SJCRH30 (cell line): ENCODE measurements around the gene PDIA4. TPM values are rescaled to one million over a fixed set of nuclear protein-coding genes. Genes with fewer than 3 reads are reported as not detected.
"Not testable (repeated sequence)": the region's sequence is repeated elsewhere in the genome, so short reads cannot be mapped to it uniquely, and the experiment has no call there.

ENCODE experiments used
- DNase-seq, 2 experiments: peaks; one replicate each; pipeline ENCODE4 v3.0.0-alpha.2; 2015 to 2020
- H3K27ac ChIP-seq: fragments of 250-450 bp; sonication (Bioruptor Pico); 2 replicates; pipeline ENCODE4 v1.5.1; 2020; ENCODE audit warnings: mild to moderate bottlenecking, moderate library complexity
- H3K27me3 ChIP-seq: fragments of 250-450 bp; sonication (Bioruptor Pico); 2 replicates; pipeline ENCODE4 v1.5.1; 2020; ENCODE audit warnings: mild to moderate bottlenecking, moderate library complexity
- H3K36me3 ChIP-seq: fragments of 250-450 bp; sonication (Bioruptor Pico); 2 replicates; pipeline ENCODE4 v1.5.1; 2020; ENCODE audit warnings: mild to moderate bottlenecking, moderate library complexity
- H3K4me1 ChIP-seq: fragments of 250-450 bp; sonication (Bioruptor Pico); 2 replicates; pipeline ENCODE4 v1.5.1; 2020; ENCODE audit warnings: mild to moderate bottlenecking, moderate library complexity
- H3K4me3 ChIP-seq: fragments of 250-450 bp; sonication (Bioruptor Pico); 2 replicates; pipeline ENCODE4 v1.5.1; 2020; ENCODE audit warnings: mild to moderate bottlenecking, moderate library complexity
- H3K9me3 ChIP-seq: fragments of 250-450 bp; sonication (Bioruptor Pico); replicated peaks from 2 replicates; pipeline ENCODE4 v1.5.1; 2020; ENCODE audit warnings: mild to moderate bottlenecking, moderate library complexity
- total RNA-seq: library from RNA; depleted of rRNA; stranded (reverse); fragments of >200 nt; shearing (Covaris generic); gene quantifications from 2 replicates; pipeline ENCODE4 v1.2.3, GENCODE V29; 2014

PDIA4 gene
- total RNA-seq, 1 experiment from 2014 or later, result 222 TPM

DNA sequence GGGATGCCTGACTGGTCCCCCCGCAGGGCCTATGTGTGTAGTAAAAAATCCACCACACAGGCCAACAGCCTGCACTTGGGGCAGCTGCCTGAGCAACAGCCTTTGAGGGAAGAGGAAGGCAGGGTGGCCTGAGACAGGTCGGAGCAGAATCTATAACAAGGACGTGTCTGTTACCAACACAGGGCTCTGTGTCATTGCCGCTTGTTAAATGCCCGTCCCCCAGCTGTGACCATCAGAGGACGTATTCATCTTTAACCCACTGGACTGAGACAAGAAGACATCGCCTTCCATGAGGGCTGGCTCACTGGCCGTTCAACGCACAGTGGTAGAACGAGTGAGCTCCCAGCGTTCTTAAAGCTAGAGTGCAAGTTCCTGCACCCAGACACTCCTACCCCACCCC, 7.8 kb downstream of the PDIA4 start:
- no peak overlapping the region for H3K4me3 ChIP-seq
- H3K27me3 ChIP-seq, result no peaks in the 10 kb centered on the region
- no peaks in the 10 kb centered on the region for H3K9me3 ChIP-seq
- H3K36me3 ChIP-seq, result peaks cover 41% of the 10 kb centered on the region
- DNase-seq, result no peak
- no peaks in the 10 kb centered on the region; the same call in 1 of the 2 replicates for H3K4me1 ChIP-seq
- no peak overlapping the region for H3K27ac ChIP-seq

DNA sequence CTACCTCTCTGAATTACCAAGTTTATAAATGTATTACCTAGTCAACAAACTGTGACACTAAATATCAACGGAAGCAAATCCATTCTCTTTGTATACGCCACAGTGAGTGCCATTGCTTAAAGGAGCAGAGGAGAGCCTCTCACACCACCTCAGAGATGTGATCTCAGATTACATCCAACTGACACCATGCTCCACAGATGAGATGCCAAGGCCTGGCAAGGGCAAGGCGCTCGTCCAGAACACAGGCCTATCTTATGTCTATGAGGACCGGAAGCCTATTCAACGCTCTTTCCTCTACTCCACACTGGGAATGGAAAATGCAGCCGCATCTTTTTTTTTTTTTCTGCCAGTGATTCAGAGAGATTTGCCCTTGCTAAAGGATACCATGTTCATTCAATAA, 11.4 kb downstream of the PDIA4 start:
- no peak overlapping the region for H3K4me3 ChIP-seq
- DNase-seq, result no peak
- H3K36me3 ChIP-seq, result peaks cover 69% of the 10 kb centered on the region

DNA sequence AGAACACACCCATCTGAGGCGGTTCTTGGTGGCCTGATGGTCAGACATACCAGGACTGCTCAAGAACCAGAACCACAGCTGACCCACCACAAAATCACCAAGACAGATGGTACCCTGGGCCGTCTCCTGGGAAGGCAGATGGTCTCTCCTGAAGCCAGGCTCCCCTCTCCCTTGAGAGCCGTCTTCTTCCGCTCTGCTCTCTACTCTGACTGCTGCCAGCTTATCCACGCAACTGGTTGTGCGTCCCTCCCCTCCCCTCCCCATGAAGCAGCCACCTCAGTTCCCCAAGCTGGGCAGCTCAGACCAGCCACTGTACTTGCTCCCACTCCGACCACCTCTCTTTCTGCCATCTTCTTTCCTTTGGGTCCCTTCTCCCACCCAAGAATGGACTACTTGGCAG, 14.0 kb downstream of the PDIA4 start:
- peaks cover 76% of the 10 kb centered on the region for H3K36me3 ChIP-seq
- H3K4me3 ChIP-seq, result no peak overlapping the region
- H3K4me1 ChIP-seq, result no peaks in the 10 kb centered on the region; the same call in 1 of the 2 replicates
- H3K27me3 ChIP-seq, result no peaks in the 10 kb centered on the region
- no peak for DNase-seq
- no peaks in the 10 kb centered on the region for H3K9me3 ChIP-seq
- no peak overlapping the region for H3K27ac ChIP-seq

More for the DNA sequence above, 11.4 kb downstream of the PDIA4 start:
- no peak overlapping the region for H3K27ac ChIP-seq
- no peaks in the 10 kb centered on the region for H3K9me3 ChIP-seq
- H3K27me3 ChIP-seq, result no peaks in the 10 kb centered on the region
- H3K4me1 ChIP-seq, result no peaks in the 10 kb centered on the region; the same call in 1 of the 2 replicates

GRCh38 chr7:149013876-149014275, 14.4 kb downstream of the PDIA4 start:
- no peaks in the 10 kb centered on the region for H3K27me3 ChIP-seq
- peaks cover 76% of the 10 kb centered on the region for H3K36me3 ChIP-seq
- no peaks in the 10 kb centered on the region; the same call in 1 of the 2 replicates for H3K4me1 ChIP-seq
- H3K9me3 ChIP-seq, result no peaks in the 10 kb centered on the region
- DNase-seq, result no peak
- no peak overlapping the region for H3K4me3 ChIP-seq
- H3K27ac ChIP-seq, result no peak overlapping the region

- H3K4me3 ChIP-seq, H3K4me1 ChIP-seq, H3K27ac ChIP-seq, DNase-seq, H3K27me3 ChIP-seq, H3K9me3 ChIP-seq: not testable (repeated sequence)
- peaks cover 77% of the 10 kb centered on the region for H3K36me3 ChIP-seq
These were observed 15.6 kb downstream of the PDIA4 start for GRCh38 chr7:149012730-149013129.

DNA sequence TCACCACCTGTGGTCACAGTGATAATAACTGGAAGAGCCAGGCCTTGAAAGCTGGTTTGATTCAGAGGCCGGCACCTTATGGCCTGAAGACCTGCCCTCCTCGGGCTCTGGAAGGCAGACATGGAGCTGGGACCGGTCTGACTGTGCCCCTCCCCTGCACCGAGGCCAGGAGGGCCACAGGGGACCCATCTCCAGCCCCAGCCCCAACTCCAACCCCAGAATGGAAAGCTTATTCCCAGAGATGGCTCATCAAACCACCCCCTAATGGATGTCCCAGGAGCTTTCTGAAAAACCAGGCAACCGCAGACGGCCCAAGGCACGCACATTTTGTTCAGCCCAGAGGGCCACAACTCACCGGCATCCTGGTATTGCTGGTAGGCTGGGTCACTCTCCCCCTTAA, 16.8 kb downstream of the PDIA4 start:
- no peaks in the 10 kb centered on the region for H3K27me3 ChIP-seq
- no peak for DNase-seq
- no peak overlapping the region for H3K4me3 ChIP-seq
- H3K27ac ChIP-seq, result no peak overlapping the region
- H3K4me1 ChIP-seq, result no peaks in the 10 kb centered on the region
- peaks cover 77% of the 10 kb centered on the region for H3K36me3 ChIP-seq
- no peaks in the 10 kb centered on the region for H3K9me3 ChIP-seq

DNA sequence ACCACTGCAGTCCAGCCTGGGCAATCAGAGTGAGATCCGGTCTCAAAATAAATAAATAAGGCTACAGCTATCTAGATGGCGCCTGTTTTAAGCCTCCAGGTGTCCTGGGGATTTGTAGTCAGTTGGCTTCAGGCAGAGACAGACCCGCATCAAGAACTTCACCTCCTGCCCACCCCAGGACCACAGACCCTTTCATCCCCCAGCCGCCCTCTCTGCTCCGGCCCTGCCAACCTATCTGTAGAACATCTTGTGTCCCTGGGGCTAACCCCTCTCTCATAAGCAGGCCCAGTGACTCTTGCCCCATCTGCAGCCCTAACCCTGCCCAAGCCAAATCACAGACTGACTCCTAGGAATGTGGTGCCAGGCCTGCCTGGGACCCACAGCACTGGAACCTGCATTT, 17.9 kb downstream of the PDIA4 start:
- no peaks in the 10 kb centered on the region for H3K27me3 ChIP-seq
- no peak overlapping the region for H3K4me3 ChIP-seq
- no peak overlapping the region for H3K27ac ChIP-seq
- DNase-seq, result no peak
- H3K9me3 ChIP-seq, result no peaks in the 10 kb centered on the region
- peaks cover 77% of the 10 kb centered on the region for H3K36me3 ChIP-seq
- H3K4me1 ChIP-seq, result no peaks in the 10 kb centered on the region

DNA sequence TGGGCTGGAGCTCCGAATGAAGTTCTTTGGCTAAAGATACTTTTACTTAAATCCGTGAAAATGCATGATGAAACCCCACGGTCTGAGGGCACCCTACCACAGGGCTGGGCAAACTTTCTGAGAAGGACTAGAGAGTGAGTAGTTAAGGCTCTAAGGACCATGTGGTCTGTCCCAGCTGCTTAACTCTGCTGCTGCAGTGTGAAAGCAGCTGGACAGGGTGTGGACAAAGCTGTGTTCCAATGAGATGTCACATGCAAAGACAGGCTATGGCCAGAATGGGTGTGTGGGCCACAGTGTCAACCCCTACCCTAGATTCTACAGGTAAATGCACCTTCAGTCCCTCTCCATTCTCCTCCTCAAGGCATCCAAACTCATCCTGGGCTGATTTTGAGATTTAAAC, 18.8 kb downstream of the PDIA4 start:
- Histone ChIP-seq H3K36me3 (peaks cover 78% of the 10 kb centered on the region), H3K27ac (no peak overlapping the region), H3K4me3 (no peak overlapping the region), H3K4me1 (no peaks in the 10 kb centered on the region), H3K27me3 (no peaks in the 10 kb centered on the region), H3K9me3 (no peaks in the 10 kb centered on the region)
- no peak for DNase-seq

- Histone ChIP-seq H3K9me3 (no peaks in the 10 kb centered on the region), H3K4me3 (no peak overlapping the region), H3K4me1 (no peaks in the 10 kb centered on the region), H3K36me3 (peaks cover 76% of the 10 kb centered on the region), H3K27me3 (no peaks in the 10 kb centered on the region), H3K27ac (no peak overlapping the region)
- DNase-seq, result no peak
These were observed 20.7 kb downstream of the PDIA4 start for GRCh38 chr7:149007611-149008010.

DNA sequence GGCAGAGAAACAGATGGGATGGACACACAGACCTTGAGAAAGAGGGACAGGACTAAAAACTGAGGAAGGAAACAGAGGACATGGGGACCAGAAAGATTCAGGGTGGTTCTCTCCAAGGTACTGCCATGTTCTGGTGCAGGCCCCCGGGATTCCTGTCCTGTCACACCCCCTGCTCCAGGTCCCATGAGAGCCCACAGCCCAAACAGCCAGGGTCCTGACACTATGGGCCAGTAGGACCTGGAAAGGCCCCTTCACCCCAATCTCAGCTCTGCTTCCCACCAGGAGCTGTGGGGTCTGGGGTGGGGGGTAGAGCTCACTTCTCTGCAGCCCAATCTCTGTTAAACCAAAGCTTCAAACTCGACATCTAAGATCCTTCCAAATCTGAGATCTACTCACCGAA, 21.2 kb downstream of the PDIA4 start:
- Histone ChIP-seq H3K27ac (no peak overlapping the region), H3K4me1 (no peaks in the 10 kb centered on the region), H3K9me3 (no peaks in the 10 kb centered on the region), H3K27me3 (no peaks in the 10 kb centered on the region), H3K4me3 (no peak overlapping the region), H3K36me3 (peaks cover 76% of the 10 kb centered on the region)
- DNase-seq, result no peak

DNA sequence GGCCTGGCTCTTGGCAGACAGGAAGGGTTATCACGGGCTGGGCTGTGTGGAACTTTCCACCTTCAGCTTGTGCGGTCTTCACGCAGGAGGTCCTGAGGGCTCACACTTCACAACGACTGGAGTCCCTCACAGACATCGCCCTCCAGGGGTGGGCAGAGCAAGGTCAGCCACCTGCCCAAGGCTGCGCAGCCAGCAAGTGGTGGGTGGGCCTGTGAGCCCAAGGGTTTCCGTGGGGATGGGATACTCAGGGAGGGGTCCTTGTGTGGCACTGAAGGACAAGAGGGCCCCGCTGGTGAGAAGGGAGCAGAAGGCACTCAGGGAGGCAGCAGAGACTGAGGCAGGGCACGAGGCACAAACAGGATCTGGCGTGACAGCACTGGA, 22.0 kb downstream of the PDIA4 start:
- no peaks in the 10 kb centered on the region for H3K27me3 ChIP-seq
- H3K4me1 ChIP-seq, result no peaks in the 10 kb centered on the region
- H3K9me3 ChIP-seq, result no peaks in the 10 kb centered on the region
- no peak for DNase-seq
- H3K36me3 ChIP-seq, result peaks cover 69% of the 10 kb centered on the region
- H3K4me3 ChIP-seq, result no peak overlapping the region
- H3K27ac ChIP-seq, result no peak overlapping the region

DNA sequence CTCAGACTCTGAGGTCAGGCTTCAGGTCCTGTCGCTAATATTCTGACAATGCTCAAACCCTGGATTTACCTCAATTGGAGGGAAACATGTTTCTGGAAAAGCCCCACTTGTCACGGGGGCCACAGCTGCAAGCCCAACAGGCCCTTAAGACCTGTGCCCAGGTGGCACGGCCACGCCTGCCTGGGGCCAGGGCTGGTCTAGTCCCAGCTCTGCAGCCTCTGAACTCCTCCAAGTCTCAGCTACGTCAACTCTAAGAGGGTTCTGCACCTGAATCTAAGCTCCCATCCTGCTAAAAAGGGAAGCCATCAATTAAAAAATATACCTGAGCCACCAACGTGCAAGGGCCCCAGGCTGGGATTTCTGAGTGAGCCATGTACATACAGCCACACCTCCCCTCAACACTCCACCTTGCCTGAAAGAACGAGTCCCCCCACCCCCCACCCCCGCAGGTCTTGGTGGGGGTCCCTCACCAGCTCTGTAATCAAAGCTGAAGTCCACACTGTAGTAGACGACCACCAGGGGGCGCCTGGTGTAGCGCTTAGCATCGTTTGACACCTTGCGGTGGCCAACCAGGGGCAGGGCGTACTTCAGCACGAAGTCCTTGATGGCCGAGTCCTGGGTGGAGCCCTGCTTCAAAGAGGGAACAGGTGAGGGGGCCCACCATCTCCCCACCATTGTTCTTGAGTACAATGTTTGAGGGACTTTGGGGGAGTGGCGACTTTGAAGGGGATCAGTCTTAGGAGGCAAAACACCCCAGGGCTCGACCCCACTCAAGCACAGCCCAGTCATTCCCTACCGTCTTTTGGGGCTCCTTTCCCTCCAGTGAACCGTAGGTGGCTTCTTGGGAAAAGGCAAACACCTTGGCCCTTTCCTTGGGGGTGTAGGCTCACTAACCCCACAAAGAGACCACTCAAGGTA, 22.6 kb downstream of the PDIA4 start:
- no peaks in the 10 kb centered on the region for H3K9me3 ChIP-seq
- peak; percentile 69 to 81 for DNase-seq
- H3K27ac ChIP-seq, result no peak overlapping the region
- H3K4me3 ChIP-seq, result no peak overlapping the region
- no peaks in the 10 kb centered on the region for H3K27me3 ChIP-seq
- no peaks in the 10 kb centered on the region for H3K4me1 ChIP-seq
- peaks cover 63% of the 10 kb centered on the region for H3K36me3 ChIP-seq

DNA sequence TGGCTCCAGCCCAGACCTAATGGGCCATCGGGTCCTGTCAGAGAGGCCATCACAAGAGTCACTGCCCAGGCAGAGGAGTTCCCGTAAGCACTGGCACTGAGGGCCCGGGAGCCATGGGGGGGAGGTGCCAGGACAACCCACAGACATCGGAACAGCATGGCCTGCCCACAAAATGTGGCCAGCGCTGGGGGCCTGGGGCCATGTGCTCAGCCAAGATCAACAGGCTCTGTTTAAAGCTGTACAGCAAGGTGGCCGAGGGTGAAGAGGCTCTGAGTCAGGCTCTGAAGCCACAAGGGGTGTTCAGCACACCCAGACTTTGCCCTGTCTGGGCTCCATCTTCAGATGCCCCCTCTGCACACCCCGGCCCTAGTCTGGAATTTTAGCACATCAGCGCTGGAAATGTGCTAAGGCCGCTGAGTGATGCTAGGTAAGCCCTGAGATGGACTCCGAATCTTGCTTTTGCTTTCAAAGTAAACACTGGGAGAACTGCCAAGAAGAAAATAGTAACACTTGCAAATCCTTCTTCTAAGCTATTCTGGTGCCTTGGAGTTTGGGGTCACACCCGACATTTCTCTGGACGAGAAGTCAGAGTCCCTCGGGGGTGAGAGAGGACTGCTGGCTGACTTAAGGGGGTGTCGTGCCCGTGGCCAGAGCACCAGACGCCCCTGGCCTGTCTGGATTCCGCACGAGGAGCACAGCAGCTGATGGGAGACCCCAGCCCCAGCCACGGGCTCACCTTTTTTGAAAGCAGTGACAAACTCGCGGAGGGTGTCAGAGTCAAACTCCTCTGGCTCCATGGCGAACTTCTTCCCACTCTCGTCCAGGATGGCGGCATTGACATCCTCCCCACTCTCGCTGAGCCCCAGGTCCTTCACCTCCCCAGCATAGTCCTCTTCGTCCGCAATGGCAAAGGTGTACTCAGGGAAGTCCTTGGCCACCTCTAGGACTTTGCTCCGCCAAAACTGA, 23.6 kb downstream of the PDIA4 start:
- no peak for DNase-seq
- H3K27ac ChIP-seq, result no peak overlapping the region
- H3K4me1 ChIP-seq, result no peaks in the 10 kb centered on the region
- no peaks in the 10 kb centered on the region for H3K9me3 ChIP-seq
- H3K36me3 ChIP-seq, result peaks cover 53% of the 10 kb centered on the region
- no peaks in the 10 kb centered on the region for H3K27me3 ChIP-seq
- H3K4me3 ChIP-seq, result no peak overlapping the region

DNA sequence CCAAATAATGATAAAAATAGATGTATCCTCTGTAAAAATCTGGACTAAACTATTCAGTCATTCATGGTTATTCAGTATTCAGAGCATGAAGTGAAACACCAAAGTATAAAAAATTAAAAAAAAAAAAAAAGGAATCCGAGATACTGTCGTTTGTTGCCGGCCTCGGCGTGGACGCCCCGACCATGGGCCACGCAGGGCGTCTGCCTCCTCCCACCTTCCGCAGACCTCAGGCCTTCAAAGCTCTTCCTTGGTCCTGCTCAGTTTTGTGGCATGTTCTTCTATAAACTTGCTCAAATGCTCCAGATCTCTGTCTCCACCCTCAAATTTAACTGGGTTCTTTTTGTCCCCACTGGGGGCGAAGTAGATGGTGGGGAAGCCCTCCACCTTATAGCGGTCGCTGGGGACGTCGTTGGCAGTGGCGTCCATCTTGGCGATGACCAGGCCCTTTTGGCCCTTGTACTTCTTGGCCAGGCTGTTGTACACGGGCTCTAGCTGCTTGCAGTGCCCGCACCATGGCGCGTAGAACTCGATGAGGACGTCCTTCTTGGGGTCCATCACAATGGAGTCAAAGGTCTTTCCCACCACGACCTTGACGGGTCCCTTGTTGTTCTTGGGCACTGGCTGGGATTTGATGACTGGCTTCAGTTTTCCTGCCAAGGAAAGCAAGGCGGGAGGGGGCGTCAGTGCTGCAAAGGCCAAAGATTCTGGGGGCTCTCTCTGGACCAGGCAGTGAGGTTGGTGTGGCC, 24.6 kb downstream of the PDIA4 start:
- Histone ChIP-seq H3K27me3 (no peaks in the 10 kb centered on the region), H3K27ac (no peak overlapping the region), H3K9me3 (no peaks in the 10 kb centered on the region), H3K4me3 (no peak overlapping the region), H3K4me1 (no peaks in the 10 kb centered on the region), H3K36me3 (peaks cover 45% of the 10 kb centered on the region)
- DNase-seq, result no peak
